HEK293T (cell line): Measurements from ENCODE around the gene NECTIN1.

Source experiments
- CTCF ChIA-PET: fragments of 350-600 bp; formaldehyde crosslinking; extraction: SDS; loops from one replicate; lab custom pipeline; 2021; ENCODE audit warnings: antibody characterized with exemption, inconsistent platforms; lab: Yijun Ruan, JAX
- POLR2A ChIA-PET: fragments of 350-600 bp; formaldehyde crosslinking; extraction: SDS; loops from one replicate; lab custom pipeline; 2020; ENCODE audit warnings: antibody characterized with exemption, inconsistent platforms; lab: Yijun Ruan, JAX
- DNase-seq: peaks from one replicate; pipeline ENCODE4 v3.0.0; 2012; ENCODE audit warnings: mixed read lengths; ENCODE audit errors: extremely low spot score
- ARNT ChIP-seq: fragments of 450-650 bp; IDR thresholded peaks from 2 replicates; pipeline ENCODE4 v1.6.1; 2017; ENCODE audit warnings: mild to moderate bottlenecking
- BHLHE40 ChIP-seq: fragments of 450-650 bp; IDR thresholded peaks from 2 replicates; pipeline ENCODE4 v1.6.1; 2016; ENCODE audit warnings: mild to moderate bottlenecking, moderate library complexity, borderline replicate concordance
- CTBP1 ChIP-seq: fragments of 450-650 bp; IDR thresholded peaks from 2 replicates; pipeline ENCODE4 v1.6.1; 2016; ENCODE audit warnings: borderline replicate concordance
- ELF4 ChIP-seq: fragments of 450-650 bp; IDR thresholded peaks from 2 replicates; pipeline ENCODE4 v1.6.1; 2017; ENCODE audit warnings: antibody characterized with exemption
- FOXA1 ChIP-seq: fragments of 450-650 bp; IDR thresholded peaks from 2 replicates; pipeline ENCODE4 v1.6.1; 2016; ENCODE audit warnings: mild to moderate bottlenecking
- FOXK2 ChIP-seq: fragments of 450-650 bp; IDR thresholded peaks from 2 replicates; pipeline ENCODE4 v1.6.1; 2016; ENCODE audit warnings: mild to moderate bottlenecking
- FOXM1 ChIP-seq: fragments of 450-650 bp; IDR thresholded peaks from 2 replicates; pipeline ENCODE4 v1.6.1; 2017; ENCODE audit warnings: mild to moderate bottlenecking, borderline replicate concordance
- HDGF ChIP-seq: fragments of 450-650 bp; IDR thresholded peaks from 2 replicates; pipeline ENCODE4 v1.6.1; 2017; ENCODE audit warnings: antibody characterized with exemption, borderline replicate concordance
- L3MBTL2 ChIP-seq: fragments of 450-650 bp; conservative IDR thresholded peaks from 2 replicates; pipeline ENCODE4 v1.6.1; 2016; ENCODE audit warnings: mild to moderate bottlenecking
- LEF1 ChIP-seq: fragments of 450-650 bp; IDR thresholded peaks from 2 replicates; pipeline ENCODE4 v1.6.1; 2017; ENCODE audit warnings: mild to moderate bottlenecking, borderline replicate concordance
- NFRKB ChIP-seq: fragments of 450-650 bp; IDR thresholded peaks from 2 replicates; pipeline ENCODE4 v1.6.1; 2016; ENCODE audit warnings: mild to moderate bottlenecking, moderate library complexity
- PKNOX1 ChIP-seq: fragments of 450-650 bp; IDR thresholded peaks from 2 replicates; pipeline ENCODE4 v1.6.1; 2016
- SP1 ChIP-seq: fragments of 450-650 bp; IDR thresholded peaks from 2 replicates; pipeline ENCODE4 v1.6.1; 2017
- SUZ12 ChIP-seq: fragments of 450-650 bp; IDR thresholded peaks from 2 replicates; pipeline ENCODE4 v1.6.1; 2016; ENCODE audit warnings: mild to moderate bottlenecking
- TARDBP ChIP-seq: fragments of 450-650 bp; IDR thresholded peaks from 2 replicates; pipeline ENCODE4 v1.6.1; 2016
- ZNF384 ChIP-seq: fragments of 450-650 bp; IDR thresholded peaks from 2 replicates; pipeline ENCODE4 v1.6.1; 2016

The NECTIN1 gene

GRCh38 chr11:119691701-119692539, 37.1 kb downstream of the NECTIN1 start:
- POLR2A ChIA-PET = no interaction called here
- CTCF ChIA-PET = interaction anchor here (1.0 to 1.1 kb wide), 2 partner anchors 15 to 29 kb away, joined by 3 to 5 read pairs; no protein-coding TSS in a partner anchor
- no peak for TF ChIP-seq SP1
- TF ChIP-seq PKNOX1 = no peak
- TF ChIP-seq FOXA1 = no peak
- no peak for TF ChIP-seq CTBP1
- no peak for TF ChIP-seq HDGF
- TF ChIP-seq FOXK2 = no peak
- TF ChIP-seq SUZ12 = no peak
- TF ChIP-seq BHLHE40 = no peak
- TF ChIP-seq ZNF384 = no peak
- no peak for TF ChIP-seq ARNT
- no peak for TF ChIP-seq FOXM1
- no peak for TF ChIP-seq NFRKB
- no peak for DNase-seq

- DNase-seq = no peak
- CTCF ChIA-PET = interaction anchor here (0.6 to 1.0 kb wide), 2 partner anchors 20 to 30 kb away, joined by 4 to 5 read pairs; no protein-coding TSS in a partner anchor
- no peak for TF ChIP-seq LEF1
- no peak for TF ChIP-seq NFRKB
- TF ChIP-seq FOXA1 = no peak
- TF ChIP-seq HDGF = no peak
- no peak for TF ChIP-seq CTBP1
- no peak for TF ChIP-seq FOXK2
- TF ChIP-seq SP1 = no peak
- no peak for TF ChIP-seq ARNT
- no peak for TF ChIP-seq FOXM1
- TF ChIP-seq BHLHE40 = no peak
- TF ChIP-seq L3MBTL2 = no peak
- no peak for TF ChIP-seq PKNOX1
- no peak for TF ChIP-seq ELF4
- TF ChIP-seq TARDBP = no peak
- no peak for TF ChIP-seq SUZ12
- TF ChIP-seq ZNF384 = no peak
- POLR2A ChIA-PET = no interaction called here
Observed at GRCh38 chr11:119691020-119691666, 37.9 kb downstream of the NECTIN1 start.

GRCh38 chr11:119689302-119689701, 39.7 kb downstream of the NECTIN1 start:
- TF ChIP-seq SUZ12 (no peak), ARNT (no peak), PKNOX1 (no peak), ZNF384 (no peak), FOXM1 (no peak), NFRKB (no peak), CTBP1 (no peak), HDGF (no peak)
- POLR2A ChIA-PET = no interaction called here
- DNase-seq = no peak
- CTCF ChIA-PET = no interaction called here

GRCh38 chr11:119688356-119688755, 40.6 kb downstream of the NECTIN1 start:
- ChIA-PET POLR2A (no interaction called here), CTCF (no interaction called here)
- TF ChIP-seq LEF1 (no peak), TARDBP (no peak), FOXK2 (no peak)
- DNase-seq = no peak

- POLR2A ChIA-PET = no interaction called here
- TF ChIP-seq HDGF = no peak
- TF ChIP-seq FOXK2 = no peak
- TF ChIP-seq CTBP1 = no peak
- no peak for TF ChIP-seq SP1
- no peak for TF ChIP-seq FOXM1
- no peak for TF ChIP-seq TARDBP
- TF ChIP-seq BHLHE40 = no peak
- TF ChIP-seq FOXA1 = no peak
- no peak for TF ChIP-seq NFRKB
- no peak for TF ChIP-seq ZNF384
- no peak for TF ChIP-seq SUZ12
- no peak for TF ChIP-seq LEF1
- no peak for TF ChIP-seq PKNOX1
- TF ChIP-seq L3MBTL2 = no peak
- no peak for TF ChIP-seq ELF4
- TF ChIP-seq ARNT = no peak
- no peak for DNase-seq
- CTCF ChIA-PET = no interaction called here
Observed at GRCh38 chr11:119687373-119688046, 41.5 kb downstream of the NECTIN1 start.
